Measurements from ENCODE around the gene BRD7.
A peak's percentile ranks its signal among the peaks of the same experiment; 100 is the strongest.

Gene BRD7

GRCh38 chr16:50271148-50272041 lies 97.4 kb downstream of the BRD7 start:
- no peak for DNase-seq

DNA sequence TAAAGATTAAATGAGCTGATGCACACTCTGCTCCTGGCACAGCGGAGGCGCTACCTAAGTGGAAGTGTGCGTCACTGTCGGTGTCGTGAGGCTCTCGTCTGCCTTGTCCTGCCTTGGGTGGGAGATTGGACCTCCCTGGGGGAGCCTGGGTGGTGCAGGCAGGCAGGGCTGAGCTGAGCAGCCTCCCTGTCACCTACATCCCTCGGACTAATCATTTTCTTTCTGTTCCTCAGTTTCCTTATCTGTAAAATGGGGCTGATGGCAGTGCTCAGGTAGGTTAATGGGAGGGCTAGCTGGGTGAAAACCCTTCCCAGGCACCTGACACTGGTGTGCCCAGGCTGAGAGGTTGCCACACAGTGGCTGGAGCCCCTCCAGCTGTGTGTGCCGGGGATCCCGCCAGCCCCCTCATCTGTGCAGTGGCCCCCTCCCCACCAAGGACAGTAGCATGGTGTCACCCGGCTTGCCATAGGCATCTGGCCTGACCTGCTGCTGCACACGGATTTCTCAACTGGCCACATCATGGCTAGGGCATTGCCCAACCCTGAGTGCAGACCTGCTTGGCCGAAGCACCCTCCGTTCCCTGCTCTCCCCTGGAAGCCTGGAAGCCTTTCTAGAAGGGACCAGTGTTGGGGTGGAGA lies 98.2 kb downstream of the BRD7 start:
- no peak for DNase-seq

GRCh38 chr16:50269769-50270509 lies 98.8 kb downstream of the BRD7 start:
- no peak for DNase-seq

DNA sequence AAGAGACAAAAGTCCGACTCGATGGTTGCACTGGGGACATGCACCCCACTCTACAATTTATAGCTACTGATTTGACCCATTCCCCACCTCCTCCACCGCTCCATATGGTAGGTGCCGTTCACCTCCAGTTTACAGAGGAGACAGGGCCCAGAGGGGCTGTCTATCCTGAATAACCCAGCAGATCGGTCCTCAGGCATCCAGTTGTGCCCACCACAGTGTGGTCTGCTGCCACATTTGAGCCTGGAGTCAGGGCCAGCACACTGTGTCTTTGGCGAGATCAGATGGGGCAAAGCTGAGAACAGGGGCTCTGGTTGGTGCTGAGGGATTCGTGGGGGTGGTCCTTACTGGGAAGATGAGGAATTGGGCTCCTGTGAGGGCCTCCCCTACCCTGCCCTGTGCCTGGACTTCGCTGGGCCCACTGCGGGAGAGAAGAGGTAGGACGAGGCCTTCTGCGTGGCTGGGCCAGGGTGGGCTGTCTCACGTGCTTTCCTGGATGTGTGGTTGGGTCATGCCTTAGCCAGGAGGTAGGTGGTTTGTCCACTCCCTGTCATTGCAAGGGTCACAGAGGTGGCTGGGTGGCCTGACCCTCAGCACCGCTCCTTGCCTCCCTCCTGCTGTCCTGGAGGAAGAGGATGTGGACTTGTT lies 99.6 kb downstream of the BRD7 start:
- DNase-seq = no peak

DNA sequence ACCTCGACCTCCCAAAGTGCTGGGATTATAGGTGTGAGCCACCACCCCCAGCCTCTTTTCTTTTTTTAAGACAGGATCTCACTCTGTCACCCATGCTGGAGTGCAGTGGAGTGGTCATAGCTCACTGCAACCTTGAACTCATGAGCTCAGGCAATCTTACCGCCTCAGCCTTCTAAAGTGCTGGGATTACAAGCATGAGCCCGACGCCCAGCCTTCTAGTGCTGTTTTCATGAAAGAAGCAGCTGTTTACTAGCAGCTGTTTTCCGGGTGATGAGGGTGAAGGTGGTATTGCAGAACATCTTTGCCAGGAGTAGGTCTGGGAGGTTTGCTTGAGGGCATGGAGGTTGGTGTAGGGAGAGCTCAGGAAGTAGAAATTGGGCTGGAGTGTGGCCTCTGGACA lies 100.4 kb downstream of the BRD7 start:
- DNase-seq = no peak

DNA sequence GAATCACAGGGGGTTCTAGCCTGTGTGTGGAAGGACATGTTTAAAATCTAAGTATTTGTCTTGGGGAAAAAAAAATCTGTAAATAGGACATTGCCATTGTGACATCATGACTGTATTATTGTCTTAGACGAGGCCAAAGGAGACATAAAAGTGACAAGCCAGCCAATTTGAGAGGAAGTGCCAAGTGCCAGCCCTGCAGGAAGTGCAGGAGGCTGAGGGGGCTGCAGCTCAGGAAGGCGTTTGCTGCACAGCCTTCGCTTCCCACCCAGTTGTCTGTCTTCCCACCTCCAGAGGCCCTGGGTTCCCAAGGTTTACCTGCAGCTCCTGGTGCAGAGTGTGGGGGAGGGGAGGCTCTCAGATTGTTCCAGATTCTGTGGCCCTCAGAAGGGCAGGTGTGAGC lies 101.1 kb downstream of the BRD7 start:
- no peak for DNase-seq

DNA sequence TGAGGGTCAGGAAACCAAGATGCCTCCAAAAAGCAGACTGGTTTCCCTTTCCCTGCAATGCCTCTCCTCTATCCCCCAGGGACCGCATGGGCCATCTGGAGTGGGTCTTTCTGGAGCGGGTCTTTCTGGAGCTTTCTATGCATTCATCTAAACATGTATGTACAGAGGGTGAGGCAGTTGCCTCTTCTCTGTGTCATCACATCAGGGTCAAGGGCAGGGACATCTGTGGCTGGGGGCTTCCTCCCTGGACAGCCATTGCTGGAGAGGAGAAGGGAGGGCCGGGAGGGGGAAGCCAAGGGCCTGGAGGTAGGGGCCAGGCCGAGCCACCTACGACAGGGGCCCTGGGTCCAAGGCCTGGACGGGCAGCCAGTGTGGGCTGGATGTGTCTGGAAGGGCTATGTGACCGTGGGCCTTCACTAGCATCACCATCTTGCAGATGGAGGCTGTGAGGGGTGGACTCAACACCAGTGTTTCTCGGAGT lies 101.6 kb downstream of the BRD7 start:
- DNase-seq = no peak

DNA sequence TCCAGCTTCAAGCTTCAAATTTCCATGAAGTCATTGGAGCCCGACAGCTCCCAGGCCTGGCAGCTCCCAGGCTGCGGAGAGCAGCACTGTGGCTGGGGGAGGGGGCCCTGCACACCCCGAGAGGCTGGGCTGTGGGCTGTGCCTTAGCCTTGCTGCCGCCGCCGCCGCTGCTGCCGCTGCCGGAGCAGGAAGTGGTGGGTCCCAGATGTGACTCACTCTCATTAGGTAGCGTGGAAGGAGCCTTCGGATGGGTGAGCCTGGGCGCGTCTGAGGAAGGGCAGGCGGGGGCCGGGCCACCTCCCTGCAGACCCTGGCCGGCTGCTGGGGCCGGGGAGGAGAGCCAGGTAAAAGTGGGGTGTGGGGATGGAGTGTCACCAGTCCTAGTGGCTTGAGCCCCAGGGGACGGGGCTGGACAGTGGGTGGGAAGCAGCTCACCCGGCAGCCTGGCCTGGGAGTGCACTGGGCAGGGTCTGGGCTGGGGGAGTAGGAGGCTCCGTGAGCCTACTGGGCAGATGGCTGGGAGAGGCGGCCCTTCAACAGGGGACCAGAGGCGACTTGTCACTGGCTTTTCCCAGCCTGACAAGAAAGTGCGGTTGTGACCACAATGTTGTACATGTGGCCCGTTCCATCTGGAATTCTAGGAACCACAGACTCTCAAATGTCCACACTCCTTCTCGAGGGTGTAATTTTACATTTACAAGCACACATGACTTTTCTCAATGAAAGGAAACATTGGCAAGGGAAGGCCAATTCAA lies 102.3 kb downstream of the BRD7 start, which contains the start of gene ADCY7:
Gene ADCY7, plus strand, starts transcription at position 215 of the 755 bp plus-strand sequence. CDS start 21,629 bp downstream, outside the sequence.
- DNase-seq = peak; percentile 56
